SK-N-SH (cell line): ENCODE data around the gene ANKS6. TPM values are rescaled to one million over a fixed set of nuclear protein-coding genes. Genes with fewer than 3 reads are reported as not detected.

Experiments
- CTCF ChIA-PET: fragments of 300-600, 350-600 bp; formaldehyde crosslinking; extraction: SDS; loops from one replicate; lab custom pipeline; 2021; lab: Yijun Ruan, JAX
- POLR2A ChIA-PET: fragments of 350-600 bp; sonication (Branson Sonifier 250); formaldehyde crosslinking; extraction: SDS; loops from one replicate; lab custom pipeline; 2020; ENCODE audit warnings: antibody characterized with exemption, inconsistent platforms; lab: Yijun Ruan, JAX
- DNase-seq: peaks from one replicate; pipeline ENCODE4 v3.0.0; 2012
- H2AFZ ChIP-seq: fragments of 200-600 bp; sonication (generic); 2 replicates; pipeline ENCODE4 v1.8.1; 2016; ENCODE audit warnings: antibody characterized with exemption, mild to moderate bottlenecking, low read depth
- H3F3A ChIP-seq: fragments of 200-600 bp; sonication (generic); replicated peaks from 2 replicates; pipeline ENCODE3; 2016; ENCODE audit warnings: antibody characterized with exemption, mild to moderate bottlenecking; ENCODE audit not compliant: insufficient read depth
- H3K27ac ChIP-seq, 2 experiments: fragments of 200-500 bp in 1 of 2; fragments of 200-600 bp in 1 of 2; sonication (Bioruptor generic) in 1 of 2; sonication (generic), shearing (Covaris generic) in 1 of 2; 2 replicates each; pipeline versions ENCODE4 v1.5.1 to v1.6.1; 2014 to 2016; ENCODE audit warnings: low read depth in 2 of 2, inconsistent platforms in 1 of 2, low read length in 1 of 2, mild to moderate bottlenecking in 1 of 2, mixed read lengths in 1 of 2
- H3K27me3 ChIP-seq: fragments of 200-600 bp; sonication (generic), shearing (Covaris generic); 2 replicates; pipeline ENCODE4 v1.6.1; 2016; ENCODE audit warnings: mixed run types; ENCODE audit not compliant: insufficient read depth
- H3K36me3 ChIP-seq, 2 experiments: fragments of 200-500 bp in 1 of 2; fragments of 200-600 bp in 1 of 2; sonication (Bioruptor generic) in 1 of 2; sonication (generic) in 1 of 2; replicated peaks in 1 of 2; 2 replicates each; pipeline versions ENCODE3 to v1.5.1; 2014 to 2016; ENCODE audit warnings: low read length in 1 of 2, mild to moderate bottlenecking in 1 of 2; ENCODE audit not compliant: insufficient read depth in 2 of 2, control insufficient read depth in 1 of 2
- H3K4me1 ChIP-seq, 2 experiments: fragments of 200-500 bp in 1 of 2; fragments of 200-600 bp in 1 of 2; sonication (Bioruptor generic) in 1 of 2; sonication (generic), shearing (Covaris generic) in 1 of 2; 2 replicates each; pipeline versions ENCODE4 v1.5.1 to v1.6.1; 2014 to 2016; ENCODE audit warnings: low read depth in 1 of 2, low read length in 1 of 2, mixed run types in 1 of 2; ENCODE audit not compliant: insufficient read depth in 2 of 2, control insufficient read depth in 1 of 2
- H3K4me2 ChIP-seq: fragments of 200-600 bp; sonication (generic), shearing (Covaris generic); 2 replicates; pipeline ENCODE4 v1.6.1; 2017; ENCODE audit warnings: mixed run types
- H3K4me3 ChIP-seq, 2 experiments: fragments of 200-500 bp in 1 of 2; fragments of 200-600 bp in 1 of 2; sonication (Bioruptor generic) in 1 of 2; sonication (generic), shearing (Covaris generic) in 1 of 2; 2 replicates each; pipeline versions ENCODE4 v1.5.1 to v1.8.1; 2014 to 2016; ENCODE audit warnings: low read depth in 2 of 2, inconsistent platforms in 1 of 2, low read length in 1 of 2, mild to moderate bottlenecking in 1 of 2, mixed read lengths in 1 of 2, moderate library complexity in 1 of 2
- H3K79me2 ChIP-seq: fragments of 200-600 bp; sonication (generic); 2 replicates; pipeline ENCODE4 v1.8.1; 2017; ENCODE audit warnings: mild to moderate bottlenecking; ENCODE audit not compliant: insufficient read depth
- H3K9ac ChIP-seq: fragments of 200-600 bp; sonication (generic); 2 replicates; pipeline ENCODE4 v1.6.1; 2017; ENCODE audit warnings: mixed run types
- H3K9me2 ChIP-seq: fragments of 200-600 bp; sonication (generic); 2 replicates; pipeline ENCODE4 v1.6.1; 2017; ENCODE audit warnings: mixed run types
- H3K9me3 ChIP-seq: fragments of 200-600 bp; sonication (generic); 2 replicates; pipeline ENCODE4 v1.6.1; 2017; ENCODE audit warnings: mixed run types, mild to moderate bottlenecking, moderate library complexity
- H4K20me1 ChIP-seq: fragments of 200-600 bp; sonication (generic); 2 replicates; pipeline ENCODE4 v1.6.1; 2017; ENCODE audit warnings: mild to moderate bottlenecking, mixed run types; ENCODE audit not compliant: insufficient read depth
- EZH2phosphoT487 ChIP-seq: fragments of 200-600 bp; sonication (generic); IDR thresholded peaks from 2 replicates; pipeline ENCODE4 v1.6.1; 2017; ENCODE audit warnings: low read depth, mixed run types, mild to moderate bottlenecking, antibody characterized with exemption, moderate library complexity, borderline replicate concordance
- GABPA ChIP-seq: IDR thresholded peaks from 2 replicates; pipeline ENCODE4 v1.4.0; 2012; ENCODE audit warnings: low read depth, mild to moderate bottlenecking
- NFIC ChIP-seq: IDR thresholded peaks from 2 replicates; pipeline ENCODE4 v1.4.0; 2012; ENCODE audit warnings: borderline replicate concordance
- REST ChIP-seq: IDR thresholded peaks from 2 replicates; pipeline ENCODE4 v1.6.1; 2012; ENCODE audit warnings: mild to moderate bottlenecking, low read depth, low read length, moderate library complexity
- RFX5 ChIP-seq: IDR thresholded peaks from 2 replicates; pipeline ENCODE4 v1.6.1; 2012; ENCODE audit warnings: mild to moderate bottlenecking, improper control_type of control experiment, low read length
- RXRA ChIP-seq: IDR thresholded peaks from 2 replicates; pipeline ENCODE4 v1.4.0; 2012; ENCODE audit warnings: low read depth, mild to moderate bottlenecking, borderline replicate concordance
- SMC3 ChIP-seq: IDR thresholded peaks from 2 replicates; pipeline ENCODE4 v1.6.1; 2012; ENCODE audit warnings: low read depth, low read length, improper control_type of control experiment
- TAF1 ChIP-seq: IDR thresholded peaks from 2 replicates; pipeline ENCODE4 v1.6.1; 2012; ENCODE audit warnings: low read depth, mild to moderate bottlenecking, low read length, moderate library complexity, borderline replicate concordance
- WGBS: methylation state at CpG from one replicate; pipeline ENCODE4 v1.1.6; 2017; ENCODE audit warnings: low lambda C conversion rate; 5-methylcytosine and 5-hydroxymethylcytosine counted together
- polyA plus RNA-seq, 3 experiments: library from polyadenylated mRNA; depleted of rRNA; stranded (reverse); fragments of >200 nt; gene quantifications; 2 replicates each; pipeline ENCODE4 v1.2.3, GENCODE V29; 2012
- TF ChIP-seq, protein P1 (sequence below): IDR thresholded peaks from 2 replicates; pipeline ENCODE4; 2012
- TF ChIP-seq, protein P2 (sequence below): fragments of 150-350 bp; IDR thresholded peaks from 2 replicates; pipeline ENCODE4 v1.6.1; 2017; ENCODE audit warnings: antibody characterized with exemption, low read length, low read depth, borderline replicate concordance
- TF ChIP-seq, protein P3 (sequence below): IDR thresholded peaks from 2 replicates; pipeline ENCODE4 v1.4.0; 2012; ENCODE audit warnings: low read depth

The ANKS6 gene
- polyA plus RNA-seq, 1 of the 3 experiments (the other 2 are of a cell fraction): 29.3 TPM

GRCh38 chr9:98777618-98778017 is 18.7 kb downstream of the ANKS6 start:
- no peaks in the 10 kb centered on the region for H3K27me3 ChIP-seq
- POLR2A ChIA-PET: interaction anchor here (0.5 kb wide), 1 partner anchor 373 kb away, joined by 5 read pairs; no protein-coding TSS in a partner anchor
- WGBS: 79% methylated on average over 4 of the region's 4 CpGs

More at GRCh38 chr9:98777618-98778017, 18.7 kb downstream of the ANKS6 start:
- H3K36me3 ChIP-seq: peaks cover 11 to 20% of the 10 kb centered on the region in 2 experiments
- CTCF ChIA-PET: interaction anchor here (1.8 to 12.1 kb wide), 4 partner anchors 13 to 514 kb away, joined by 8 to 198 read pairs (median 45); no protein-coding TSS in a partner anchor
- no peak for DNase-seq
- H3K9me2 ChIP-seq: no peaks in the 10 kb centered on the region
- TF ChIP-seq SMC3 (no peak), NFIC (no peak), REST (no peak), RXRA (no peak), EZH2phosphoT487 (no peak), TAF1 (no peak), GABPA (no peak), RFX5 (no peak)
- TF ChIP-seq, protein P1, sequence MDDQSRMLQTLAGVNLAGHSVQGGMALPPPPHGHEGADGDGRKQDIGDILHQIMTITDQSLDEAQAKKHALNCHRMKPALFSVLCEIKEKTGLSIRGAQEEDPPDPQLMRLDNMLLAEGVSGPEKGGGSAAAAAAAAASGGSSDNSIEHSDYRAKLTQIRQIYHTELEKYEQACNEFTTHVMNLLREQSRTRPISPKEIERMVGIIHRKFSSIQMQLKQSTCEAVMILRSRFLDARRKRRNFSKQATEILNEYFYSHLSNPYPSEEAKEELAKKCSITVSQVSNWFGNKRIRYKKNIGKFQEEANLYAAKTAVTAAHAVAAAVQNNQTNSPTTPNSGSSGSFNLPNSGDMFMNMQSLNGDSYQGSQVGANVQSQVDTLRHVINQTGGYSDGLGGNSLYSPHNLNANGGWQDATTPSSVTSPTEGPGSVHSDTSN: no peak
- TF ChIP-seq, protein P2, sequence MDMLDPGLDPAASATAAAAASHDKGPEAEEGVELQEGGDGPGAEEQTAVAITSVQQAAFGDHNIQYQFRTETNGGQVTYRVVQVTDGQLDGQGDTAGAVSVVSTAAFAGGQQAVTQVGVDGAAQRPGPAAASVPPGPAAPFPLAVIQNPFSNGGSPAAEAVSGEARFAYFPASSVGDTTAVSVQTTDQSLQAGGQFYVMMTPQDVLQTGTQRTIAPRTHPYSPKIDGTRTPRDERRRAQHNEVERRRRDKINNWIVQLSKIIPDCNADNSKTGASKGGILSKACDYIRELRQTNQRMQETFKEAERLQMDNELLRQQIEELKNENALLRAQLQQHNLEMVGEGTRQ: no peak
- TF ChIP-seq, protein P3, sequence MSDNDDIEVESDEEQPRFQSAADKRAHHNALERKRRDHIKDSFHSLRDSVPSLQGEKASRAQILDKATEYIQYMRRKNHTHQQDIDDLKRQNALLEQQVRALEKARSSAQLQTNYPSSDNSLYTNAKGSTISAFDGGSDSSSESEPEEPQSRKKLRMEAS: no peak
- H3K4me1 ChIP-seq: no peaks in the 10 kb centered on the region
- no peak overlapping the region for H3K9ac ChIP-seq
- H3K4me3 ChIP-seq: no peak overlapping the region
- no peaks in the 10 kb centered on the region for H4K20me1 ChIP-seq
- H3K4me2 ChIP-seq: no peak overlapping the region
- H2AFZ ChIP-seq: no peak overlapping the region
- no peak overlapping the region for H3K27ac ChIP-seq
- H3K9me3 ChIP-seq: no peaks in the 10 kb centered on the region
- peaks cover 4% of the 10 kb centered on the region for H3F3A ChIP-seq
- no peaks in the 10 kb centered on the region for H3K79me2 ChIP-seq
